Endothelial cell of umbilical vein (primary cell): ENCODE measurements around the gene NSD2.

ENCODE experiments used
- CTCF ChIP-seq, 2 donors: IDR thresholded peaks; 1 replicate in 1 of 2; 2 replicates in 1 of 2; pipeline ENCODE4 v1.5.1; 2011; ENCODE audit warnings: low read length in 2 of 2, mild to moderate bottlenecking in 2 of 2, moderate library complexity in 2 of 2, control low read depth in 1 of 2, inconsistent platforms in 1 of 2, low read depth in 1 of 2; ENCODE audit not compliant: insufficient read depth in 1 of 2; ENCODE audit errors: extremely low read depth in 1 of 2
- EZH2 ChIP-seq: IDR thresholded peaks from 2 replicates; pipeline ENCODE4 v1.6.1; 2012; ENCODE audit warnings: borderline replicate concordance, low read depth, mild to moderate bottlenecking, moderate library complexity, low read length, inconsistent platforms; ENCODE audit not compliant: severe bottlenecking
- FOS ChIP-seq: IDR thresholded peaks from 2 replicates; pipeline ENCODE4 v1.6.1; 2011; ENCODE audit warnings: mild to moderate bottlenecking, low read length, moderate library complexity, borderline replicate concordance; ENCODE audit not compliant: insufficient read depth
- GATA2 ChIP-seq: IDR thresholded peaks from 2 replicates; pipeline ENCODE4 v1.7.0; 2011; ENCODE audit warnings: low read depth, mild to moderate bottlenecking, moderate library complexity, mixed read lengths, low read length; ENCODE audit not compliant: insufficient read length, insufficient read depth
- JUN ChIP-seq: IDR thresholded peaks from 2 replicates; pipeline ENCODE4 v1.6.1; 2011; ENCODE audit warnings: borderline replicate concordance, low read depth; ENCODE audit not compliant: insufficient read length, insufficient read depth
- MAX ChIP-seq: IDR thresholded peaks from 2 replicates; pipeline ENCODE4 v1.6.1; 2011; ENCODE audit not compliant: insufficient read depth, insufficient read length
- MYC ChIP-seq: IDR thresholded peaks from one replicate; pipeline ENCODE4 v1.6.1; 2011; ENCODE audit warnings: mild to moderate bottlenecking, low read depth, low read length
- POLR2A ChIP-seq: IDR thresholded peaks from 2 replicates; pipeline ENCODE4 v1.6.1; 2012; ENCODE audit warnings: low read depth, mild to moderate bottlenecking, control low read depth, low read length
- POLR2AphosphoS5 ChIP-seq: IDR thresholded peaks from 2 replicates; pipeline ENCODE4 v1.6.1; 2012; ENCODE audit warnings: low read depth, mild to moderate bottlenecking, control low read depth, low read length, moderate library complexity; ENCODE audit not compliant: insufficient read depth

- no peak for TF ChIP-seq CTCF (IDR thresholded peaks at IDR 0.05; ENCODE audit: extremely low read depth in 1 of 2, insufficient read depth in 1 of 2, low read depth in 1 of 2, low read length in 2 of 2)
- TF ChIP-seq EZH2 = no peak
- no peak for TF ChIP-seq POLR2A
- no peak for TF ChIP-seq MYC
- TF ChIP-seq GATA2 = no peak
- no peak for TF ChIP-seq JUN
- TF ChIP-seq MAX = no peak
- TF ChIP-seq POLR2AphosphoS5 = no peak
- TF ChIP-seq FOS = no peak
These were observed 105.5 kb downstream of the NSD2 start for GRCh38 chr4:1976416-1977352.
